GM19395 (cell line): ENCODE measurements around the gene ARPC1B.
"Not testable (repeated sequence)": the region's sequence is repeated elsewhere in the genome, so short reads cannot be mapped to it uniquely, and the experiment has no call there.

ENCODE experiments used
- ATAC-seq: cut with Tn5 transposase; IDR thresholded peaks from one replicate; pipeline ENCODE4 v1.9.1; 2021; ENCODE audit warnings: mild to moderate bottlenecking, moderate library complexity; ENCODE audit not compliant: unreplicated experiment

The ARPC1B gene

DNA sequence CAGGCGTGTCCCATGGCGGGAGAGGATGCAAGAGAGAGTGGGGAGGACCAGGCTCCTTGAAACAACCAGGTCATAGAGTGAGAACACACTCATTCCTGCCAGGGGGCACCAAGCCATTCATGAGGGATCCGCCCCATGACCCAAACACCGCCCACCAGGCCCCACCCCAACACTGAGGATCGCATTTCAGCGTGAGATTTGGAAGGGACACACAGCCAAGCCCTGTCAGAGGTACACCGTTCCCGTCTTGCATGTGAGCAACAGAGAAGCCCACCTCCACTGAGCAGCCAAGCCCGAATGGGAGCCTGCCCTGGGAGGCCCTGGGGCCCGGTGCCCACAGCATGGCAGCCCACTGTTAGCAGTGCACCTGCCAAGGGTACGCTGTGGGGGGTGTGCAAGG is 7.9 kb upstream of the ARPC1B start:
- ATAC-seq: no peak

DNA sequence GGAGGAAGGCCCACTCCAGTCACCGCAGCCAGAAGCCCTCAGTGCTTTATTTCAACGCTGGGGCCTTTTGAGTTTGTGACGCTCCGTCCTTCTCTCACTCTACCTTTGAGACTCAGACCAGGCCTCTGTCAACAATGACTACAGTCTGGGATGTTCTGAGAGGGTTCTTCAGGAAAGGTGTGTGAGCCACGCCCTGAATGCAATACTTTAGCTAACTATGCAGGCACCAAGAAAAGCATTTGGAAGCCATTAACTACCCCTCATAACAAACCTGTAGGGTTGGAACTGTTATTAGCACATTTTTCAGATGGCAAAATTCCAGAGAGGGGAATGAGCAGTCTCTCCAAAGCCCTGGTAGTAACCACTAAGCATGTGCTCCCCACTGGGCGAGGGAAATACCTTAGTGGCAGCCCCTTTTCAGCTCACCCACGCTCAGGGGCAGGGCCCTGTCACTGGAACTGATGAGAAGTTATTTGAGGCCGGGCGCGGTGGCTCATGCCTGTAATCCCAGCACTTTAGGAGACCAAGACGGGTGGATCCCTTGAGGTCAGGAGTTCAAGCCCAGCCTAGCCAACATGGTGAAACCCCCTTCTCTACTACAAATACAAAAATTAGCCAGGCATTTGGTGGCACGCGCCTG is 5.7 kb upstream of the ARPC1B start:
- no peak for ATAC-seq

DNA sequence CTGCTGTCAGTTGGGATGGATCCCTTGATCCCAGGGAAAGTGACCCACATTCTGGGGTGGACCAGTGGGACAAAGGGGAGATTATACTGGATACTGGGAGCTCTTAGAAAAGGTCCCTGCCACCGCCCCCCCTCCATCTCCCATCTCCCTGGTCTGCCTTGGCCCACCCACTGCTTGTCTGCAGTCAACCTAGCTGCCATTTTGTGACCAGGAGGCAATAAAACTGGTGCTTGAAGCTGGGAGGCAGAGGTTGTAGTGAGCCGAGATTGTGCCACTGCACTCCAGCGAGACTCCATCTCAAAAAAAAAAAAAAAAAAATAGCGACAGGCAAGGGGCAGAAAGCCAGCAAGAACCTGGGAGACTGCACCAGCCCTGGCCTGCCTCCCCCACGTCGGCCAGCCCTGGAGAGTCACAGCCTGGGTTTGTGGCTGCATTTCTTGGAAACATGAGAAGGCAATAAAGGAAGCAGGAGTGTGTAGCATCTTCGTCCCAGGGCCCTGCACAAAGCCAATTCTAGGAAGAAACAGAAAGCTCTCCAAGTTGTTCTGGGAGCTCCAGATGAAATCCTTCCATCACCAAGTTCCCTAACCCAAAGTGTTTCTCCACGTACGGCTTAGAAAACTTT is 4.7 kb upstream of the ARPC1B start:
- ATAC-seq: no peak

DNA sequence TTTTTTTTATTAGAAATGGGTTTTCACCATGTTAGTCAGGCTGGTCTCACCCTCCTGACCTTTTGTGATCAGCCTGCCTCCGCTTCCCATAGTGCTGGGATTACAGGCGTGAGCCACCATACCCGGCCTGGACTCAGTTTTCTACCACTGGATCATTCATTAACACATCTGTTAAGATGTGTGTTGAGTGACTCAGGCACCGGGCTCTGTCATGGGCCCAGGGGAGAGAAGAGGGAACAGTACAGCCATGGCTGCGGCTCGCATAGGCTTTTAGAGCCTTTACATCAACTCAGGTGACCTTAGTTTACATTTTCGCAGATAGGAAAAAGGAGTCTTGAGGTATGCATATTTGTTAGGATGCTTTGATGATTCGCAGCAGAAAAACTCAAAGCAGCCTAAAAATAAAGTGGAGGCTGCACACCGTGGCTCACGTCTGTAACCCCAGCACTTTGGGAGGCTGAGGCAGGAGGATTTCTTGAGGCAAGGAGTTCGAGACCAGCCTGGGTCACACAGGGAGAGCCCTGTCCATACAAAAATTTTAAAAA is 3.1 kb upstream of the ARPC1B start:
- ATAC-seq: no peak

DNA sequence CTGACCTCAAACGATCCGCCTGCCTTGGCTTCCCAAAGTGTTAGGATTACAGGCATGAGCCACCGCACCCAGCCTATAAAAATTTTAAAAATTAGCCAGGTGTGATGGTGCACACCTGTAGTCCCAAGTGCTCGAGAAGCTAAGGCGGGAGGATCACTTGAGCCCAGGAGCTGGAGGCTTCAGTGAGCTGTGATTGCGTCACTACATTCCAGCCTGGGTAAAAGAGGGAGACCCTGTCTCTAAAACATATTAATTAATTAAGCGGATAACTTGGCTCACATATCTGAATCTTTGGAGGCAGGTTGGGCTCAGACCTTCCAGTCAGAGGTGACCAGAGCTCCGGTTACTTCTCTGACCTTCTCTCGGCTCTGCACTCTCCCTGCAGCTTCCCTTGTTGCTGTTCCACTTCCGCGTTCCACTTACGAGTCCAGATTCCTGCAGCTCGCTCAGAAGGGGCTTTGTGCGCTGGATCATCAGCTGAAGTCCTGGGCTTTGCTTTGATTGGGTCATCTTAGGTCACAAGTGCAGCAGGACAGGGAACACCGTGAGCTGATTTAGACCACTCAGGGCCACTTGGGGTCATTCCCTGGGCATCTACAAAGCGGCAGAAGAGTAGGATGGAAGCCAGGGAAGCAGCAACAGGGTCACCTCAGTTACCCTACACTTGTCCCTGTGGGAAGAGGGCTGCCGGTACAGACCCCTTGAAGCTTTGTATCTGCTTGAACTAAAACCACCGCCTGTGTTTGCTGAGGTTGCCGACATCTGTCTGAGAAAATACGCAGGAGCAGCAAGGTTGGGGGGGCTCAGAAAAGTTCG is 2.0 kb upstream of the ARPC1B start:
- no peak for ATAC-seq

DNA sequence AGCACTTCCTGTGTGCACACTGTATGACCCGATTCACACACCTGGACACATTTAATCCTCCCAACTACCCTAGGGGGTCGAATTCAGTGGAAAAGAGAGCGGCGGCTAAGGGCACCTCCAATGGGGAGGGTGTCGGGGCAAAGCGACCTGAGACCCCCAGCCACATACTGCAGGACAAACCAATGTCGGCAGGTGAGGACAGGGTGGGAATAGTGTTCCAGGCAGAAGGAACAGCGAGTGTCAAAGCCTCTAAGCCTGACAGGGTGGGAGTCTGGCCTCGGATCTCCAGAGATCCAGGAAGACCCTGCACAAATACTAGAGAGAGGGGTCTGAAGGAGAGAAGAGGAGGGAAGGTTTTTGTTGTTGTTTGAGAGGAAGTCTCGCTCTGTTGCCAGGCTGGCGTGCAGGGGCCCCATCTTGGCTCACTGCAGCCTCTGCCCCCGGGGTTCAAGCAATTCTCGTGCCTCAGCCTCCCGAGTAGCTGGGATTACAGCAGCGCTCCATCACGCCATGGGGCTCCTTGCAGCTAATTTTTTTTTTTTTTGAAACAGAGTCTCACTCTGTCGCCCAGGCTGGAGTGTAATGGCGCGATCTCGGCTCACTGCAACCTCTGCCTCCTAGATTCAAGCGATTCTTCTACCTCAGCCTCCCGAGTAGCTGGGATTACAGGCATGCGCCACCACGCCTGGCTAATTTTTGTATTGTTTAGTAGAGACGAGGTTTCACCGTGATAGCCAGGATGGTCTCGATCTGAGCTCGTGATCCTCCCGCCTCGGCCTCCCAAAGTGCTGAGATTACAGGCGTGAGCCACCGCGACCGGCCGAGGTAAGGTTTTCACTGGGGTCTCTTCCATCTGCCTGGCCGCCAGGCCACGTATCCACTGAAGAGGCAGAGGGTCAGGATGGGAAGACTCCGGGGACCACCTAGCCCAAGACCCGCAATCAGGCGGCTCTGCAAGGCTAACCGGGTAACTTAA is 1.2 kb upstream of the ARPC1B start:
- ATAC-seq: no peak

DNA sequence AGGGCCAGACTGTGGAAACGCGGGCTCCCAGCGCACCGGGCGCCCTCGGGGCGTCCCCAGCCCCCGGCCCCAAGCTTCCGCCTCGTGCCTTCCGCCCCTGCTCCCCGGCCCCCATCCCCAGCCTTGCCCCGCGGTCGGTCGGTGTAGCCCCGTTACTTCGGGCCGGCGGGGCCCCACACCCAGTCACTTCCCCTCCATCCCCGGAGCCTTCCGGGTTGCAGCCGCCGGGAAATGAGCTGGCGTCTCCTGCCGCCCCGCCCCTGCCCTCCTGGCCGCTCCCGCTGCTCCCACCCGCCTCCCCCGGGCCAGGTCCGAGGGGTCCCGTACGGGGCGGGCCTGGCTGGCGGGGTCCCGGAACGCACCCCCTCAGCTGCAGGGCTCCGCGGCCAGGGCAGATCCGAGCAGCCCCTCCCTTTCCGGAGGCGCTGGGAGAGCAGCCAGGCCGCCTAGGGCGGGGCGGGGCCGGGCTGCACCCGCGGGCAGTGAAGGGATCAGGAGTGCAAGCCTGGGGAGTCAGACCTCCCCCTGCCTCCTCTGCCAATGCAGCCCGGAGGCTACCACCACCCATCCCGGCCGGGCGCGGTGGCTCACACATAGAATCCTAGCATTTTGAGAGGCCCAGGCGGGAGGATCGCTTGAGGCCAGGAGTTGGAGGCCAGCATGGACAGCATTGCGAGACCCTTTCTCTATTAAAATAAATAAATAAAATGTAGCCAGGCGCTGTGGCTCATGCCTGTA is 709 bp downstream of the ARPC1B start:
- ATAC-seq: peak; percentile 43

DNA sequence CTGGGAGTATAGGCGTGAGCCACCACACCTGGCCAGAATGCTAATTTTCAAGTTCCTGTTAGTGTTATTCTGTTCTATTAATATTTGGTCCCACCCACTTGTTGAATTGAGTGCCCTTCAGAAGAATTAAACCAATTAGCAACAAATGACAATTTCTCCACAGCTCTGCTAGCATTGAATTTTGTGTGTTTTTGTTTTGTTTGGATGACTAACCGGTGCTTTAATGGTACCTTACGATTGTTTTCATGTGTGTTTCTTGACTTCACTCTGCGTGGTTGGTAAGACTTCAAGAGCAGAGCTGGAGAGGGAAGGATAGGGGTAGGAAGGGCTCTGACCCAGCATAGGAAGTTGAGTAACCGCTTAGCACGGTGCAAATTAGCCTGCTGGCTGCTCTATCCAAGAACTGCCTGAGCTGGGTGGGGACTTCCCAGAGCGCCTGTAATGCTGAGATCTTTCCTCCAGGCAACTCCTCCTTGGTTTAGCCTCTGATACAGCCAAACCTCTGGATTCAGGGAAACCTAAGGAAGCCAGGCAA is 4.6 kb downstream of the ARPC1B start:
- ATAC-seq: peak; percentile 20

DNA sequence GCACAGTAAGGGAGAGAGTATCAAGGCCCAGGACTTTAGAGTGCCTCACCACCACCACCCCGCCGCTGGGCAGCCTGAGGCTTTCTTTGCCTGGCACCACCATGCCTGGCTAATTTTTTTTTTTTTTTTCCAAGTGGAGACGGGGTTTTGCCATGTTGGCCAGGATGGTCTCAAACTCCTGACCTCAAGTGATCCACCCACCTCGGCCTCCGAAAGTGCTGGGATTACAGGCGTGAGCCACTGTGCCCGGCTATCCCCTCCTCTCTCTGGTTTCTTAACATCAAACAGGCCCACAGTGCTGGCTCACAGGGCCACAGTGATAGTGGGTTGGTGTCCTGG is 5.1 kb downstream of the ARPC1B start:
- ATAC-seq: not testable (repeated sequence)

DNA sequence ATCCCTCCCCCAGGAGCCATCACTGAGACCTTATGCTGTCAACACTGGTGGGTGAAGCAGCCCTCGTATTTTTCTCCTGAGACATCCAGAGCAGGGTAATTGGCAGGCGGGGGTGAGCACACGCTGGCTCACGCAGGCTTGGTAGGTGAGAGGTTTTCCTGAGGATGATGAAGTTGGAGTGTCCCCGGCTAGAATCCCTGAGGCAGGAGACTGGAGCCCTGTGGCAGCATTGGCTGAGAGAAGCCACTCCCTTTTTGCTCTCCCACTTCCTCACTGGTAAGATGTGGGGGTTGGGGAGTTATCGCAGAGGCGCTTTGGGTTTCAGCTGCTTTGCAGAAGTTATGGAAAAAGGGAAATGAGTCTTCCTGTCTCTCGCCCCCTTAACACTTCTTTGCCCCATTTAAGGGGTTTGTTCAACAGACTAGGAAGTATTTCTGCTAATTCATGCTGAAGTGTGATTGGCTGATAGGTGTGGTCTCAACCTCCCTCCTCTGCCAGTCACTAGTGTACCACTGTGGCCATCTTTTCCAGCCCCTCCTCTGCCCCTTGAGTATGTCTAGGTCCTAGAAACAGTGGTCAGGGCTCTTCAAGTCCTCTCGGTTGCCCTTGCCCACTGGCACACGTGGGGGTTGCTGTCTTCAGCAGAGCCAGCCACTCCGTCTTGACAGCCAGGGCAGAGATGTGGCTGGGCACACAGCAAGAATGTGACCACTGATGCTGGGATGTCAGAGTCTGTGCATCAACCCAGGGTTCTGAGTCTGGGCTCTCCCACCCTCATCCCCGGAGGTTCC is 5.7 kb downstream of the ARPC1B start:
- peak; percentile 47 for ATAC-seq

DNA sequence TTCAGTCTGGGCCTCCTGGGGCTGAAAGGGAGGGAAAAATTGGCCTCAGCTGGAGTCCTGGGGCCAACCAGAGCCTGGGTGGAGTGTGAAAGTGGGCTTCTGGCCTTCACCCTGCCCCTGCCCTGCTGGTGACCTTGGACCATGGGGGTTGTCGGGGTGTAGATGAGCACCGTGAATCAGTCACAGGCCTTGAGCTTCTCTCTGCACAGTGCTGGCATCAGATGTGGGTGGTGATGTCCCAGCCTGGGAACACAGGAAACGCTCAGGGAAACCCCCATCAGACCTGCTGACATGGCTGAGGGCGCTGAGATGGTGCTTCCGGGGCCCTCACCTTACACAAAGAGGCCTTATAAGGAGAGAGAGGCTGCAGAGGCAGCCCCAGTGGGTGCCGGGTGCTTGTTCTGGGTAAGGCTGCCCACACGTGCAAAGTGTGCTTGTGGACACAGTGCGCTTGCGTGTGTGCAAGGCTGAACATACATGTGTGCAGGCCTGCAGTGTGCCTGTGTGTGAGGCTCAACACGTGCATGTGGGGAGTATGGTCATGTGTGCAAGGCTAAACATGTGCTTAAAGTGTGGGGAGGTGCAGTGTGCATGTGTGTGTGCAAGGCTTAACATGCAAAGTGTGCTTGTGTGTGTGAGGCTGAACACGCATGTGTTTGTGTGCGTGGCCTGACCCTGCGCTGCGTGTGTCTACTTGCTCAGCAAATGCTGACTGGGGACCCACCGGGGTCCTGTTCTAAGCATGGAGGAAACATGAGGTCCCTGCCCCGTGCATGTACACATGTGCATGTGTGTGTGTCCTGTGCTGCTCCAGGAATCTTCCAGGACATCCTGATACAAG is 6.5 kb downstream of the ARPC1B start:
- ATAC-seq: peak; percentile 75

DNA sequence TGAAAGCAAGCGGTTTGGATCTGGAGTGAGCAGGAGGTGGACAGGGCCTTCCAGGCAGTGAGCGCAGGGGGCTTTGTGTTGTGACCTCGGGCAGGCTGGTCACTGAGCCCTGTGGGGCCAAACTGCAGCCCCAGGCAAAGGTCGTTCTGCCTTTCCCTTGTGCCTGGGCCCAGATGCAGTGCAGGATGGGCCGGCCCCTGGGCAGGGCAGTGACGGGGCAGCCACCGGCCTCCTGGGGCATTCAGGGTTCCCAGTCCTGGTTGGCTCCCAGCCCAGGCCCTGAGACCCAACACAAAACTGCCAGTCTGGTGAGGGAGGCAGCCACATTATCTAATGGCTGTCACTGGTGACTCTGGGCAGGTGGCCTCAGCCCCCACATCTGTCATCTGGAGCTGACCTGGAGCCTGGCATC is 7.1 kb downstream of the ARPC1B start:
- no peak for ATAC-seq

DNA sequence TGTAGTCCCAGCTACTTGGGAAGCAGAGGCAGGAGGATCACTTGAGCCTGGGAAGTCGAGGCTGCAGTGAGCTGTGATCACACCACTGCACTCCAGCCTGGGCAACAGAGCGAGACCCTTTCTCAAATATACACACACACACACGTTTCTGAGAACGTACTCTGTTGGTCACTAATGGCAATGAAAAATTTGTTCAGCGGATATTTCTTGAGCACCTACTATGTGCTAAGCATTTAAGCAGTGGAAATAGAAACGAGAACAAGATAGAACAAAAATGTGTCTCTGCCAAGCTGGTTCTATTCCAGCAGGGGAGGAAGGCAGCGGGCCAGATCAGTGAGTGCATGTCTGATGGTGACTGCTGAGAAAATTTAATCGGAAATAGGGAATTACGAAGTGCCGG is 8.7 kb downstream of the ARPC1B start:
- ATAC-seq: no peak

DNA sequence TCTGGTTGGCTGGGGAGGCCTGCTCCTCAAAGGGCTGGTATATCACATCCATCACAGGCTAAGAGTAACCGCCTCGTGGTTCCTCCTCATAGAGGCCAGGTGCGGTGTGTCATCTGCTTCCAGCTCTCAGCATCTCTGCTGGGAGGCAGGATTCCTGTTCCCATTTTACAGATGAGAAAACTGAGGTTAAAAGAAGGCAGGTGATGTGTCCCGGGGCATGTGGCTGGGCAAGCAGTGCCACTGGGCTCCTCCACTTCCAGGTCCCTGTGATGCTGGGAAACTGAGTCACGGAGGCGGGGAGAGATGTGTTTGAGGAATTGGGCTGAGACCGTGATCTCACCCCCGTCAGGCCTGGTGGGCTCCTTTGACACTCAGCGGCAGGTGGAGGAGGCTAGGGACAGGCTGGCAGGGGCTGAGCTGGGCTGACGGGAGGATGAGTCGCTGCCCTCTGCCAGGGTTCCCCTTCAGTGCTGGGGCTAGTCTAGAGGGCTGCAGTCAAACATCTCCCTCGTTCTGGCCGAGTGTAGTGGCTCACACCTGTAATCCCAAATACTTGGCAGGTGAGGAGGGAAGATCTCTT is 9.4 kb downstream of the ARPC1B start:
- no peak for ATAC-seq

DNA sequence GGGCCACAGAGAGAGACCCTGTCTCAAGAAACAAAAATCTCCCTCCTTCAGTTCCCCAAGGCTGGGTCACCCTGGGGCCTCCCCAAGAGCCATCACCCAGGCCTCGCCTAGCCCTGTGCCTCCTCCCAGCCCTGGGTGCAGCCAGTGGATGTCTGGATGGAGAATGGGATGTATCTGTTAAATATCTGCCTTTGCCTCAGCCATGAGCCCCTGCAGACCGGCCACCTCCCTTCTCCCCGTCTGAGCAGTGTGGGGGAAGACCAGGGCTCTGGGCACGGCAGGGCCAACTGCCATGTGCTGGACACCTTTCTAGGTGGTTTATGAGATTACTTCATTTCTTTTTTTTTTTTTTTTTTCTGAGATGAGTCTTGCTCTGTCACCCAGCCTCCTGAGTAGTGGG is 10.0 kb downstream of the ARPC1B start:
- ATAC-seq: no peak

DNA sequence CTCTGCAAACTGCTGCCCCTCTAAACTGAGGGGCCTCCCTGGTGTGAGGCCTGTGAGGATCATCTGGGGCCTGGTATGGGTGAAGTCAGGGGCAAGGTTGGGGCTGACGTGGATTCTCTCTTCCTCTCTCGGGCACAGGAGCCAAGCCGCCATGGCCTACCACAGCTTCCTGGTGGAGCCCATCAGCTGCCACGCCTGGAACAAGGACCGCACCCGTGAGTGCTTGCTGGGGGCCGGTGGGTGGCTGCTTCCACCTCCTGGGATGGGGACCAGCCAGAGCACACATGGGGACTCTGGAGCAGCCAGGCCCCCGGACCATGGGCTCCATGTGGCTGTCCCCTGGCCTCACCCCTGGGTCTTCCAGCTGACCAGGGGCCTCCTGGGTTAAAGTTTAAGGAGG is 11.0 kb downstream of the ARPC1B start:
- ATAC-seq: no peak

DNA sequence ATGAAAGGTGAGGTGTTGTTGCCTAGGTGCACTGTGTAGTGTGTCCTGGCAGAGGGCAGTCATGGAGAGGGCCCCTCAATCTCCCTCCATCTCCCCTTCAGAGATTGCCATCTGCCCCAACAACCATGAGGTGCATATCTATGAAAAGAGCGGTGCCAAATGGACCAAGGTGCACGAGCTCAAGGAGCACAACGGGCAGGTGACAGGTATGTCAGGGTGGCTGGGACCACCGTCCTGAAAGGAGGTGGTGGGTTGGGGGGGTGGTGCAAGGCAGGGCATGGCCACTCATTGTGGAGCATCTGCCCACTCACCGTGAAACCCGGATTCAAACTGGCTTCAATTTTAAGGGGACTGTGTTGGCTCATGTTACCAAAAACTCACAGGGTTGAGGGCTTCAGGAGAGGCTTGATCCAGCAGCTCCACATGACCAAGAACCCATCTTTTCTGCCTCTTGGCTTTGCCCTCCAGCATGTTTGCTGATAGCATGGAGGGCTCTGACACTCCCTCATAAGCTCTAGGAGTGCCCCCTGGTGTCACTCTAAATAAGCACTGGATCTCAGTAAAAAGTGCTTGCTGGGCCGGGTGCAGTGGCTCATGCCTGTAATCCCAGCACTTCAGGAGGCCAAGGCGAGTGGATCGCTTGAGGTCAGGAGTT is 12.2 kb downstream of the ARPC1B start:
- no peak for ATAC-seq
